Activated CD4-positive, alpha-beta T cell treated with anti-CD3 and anti-CD28 coated beads for 1 hour (primary cell): ENCODE measurements around the gene RIMS1.

Source experiments
- DNase-seq: peaks from one replicate; pipeline ENCODE4 v3.0.0-alpha.2; 2020

The RIMS1 gene

DNA sequence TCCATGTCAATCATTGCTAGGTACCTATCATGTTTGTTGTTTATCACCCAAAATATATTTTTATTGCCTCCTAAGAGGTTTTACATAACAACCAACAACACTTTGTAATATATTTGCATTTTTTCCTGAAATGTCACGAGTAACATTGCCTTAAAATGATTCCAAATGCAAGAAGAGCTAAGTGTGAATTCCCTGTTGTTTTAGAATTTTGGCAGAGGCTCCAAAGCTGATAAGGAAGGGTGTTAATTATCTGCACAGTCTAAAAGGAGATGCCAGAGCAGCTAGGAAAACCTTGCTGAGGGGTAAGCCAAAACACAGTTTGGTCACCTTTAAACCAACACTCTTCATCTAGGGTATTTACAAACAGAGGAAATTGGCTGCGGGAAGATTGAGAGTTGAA lies 533.6 kb downstream of the RIMS1 start:
- no peak for DNase-seq

DNA sequence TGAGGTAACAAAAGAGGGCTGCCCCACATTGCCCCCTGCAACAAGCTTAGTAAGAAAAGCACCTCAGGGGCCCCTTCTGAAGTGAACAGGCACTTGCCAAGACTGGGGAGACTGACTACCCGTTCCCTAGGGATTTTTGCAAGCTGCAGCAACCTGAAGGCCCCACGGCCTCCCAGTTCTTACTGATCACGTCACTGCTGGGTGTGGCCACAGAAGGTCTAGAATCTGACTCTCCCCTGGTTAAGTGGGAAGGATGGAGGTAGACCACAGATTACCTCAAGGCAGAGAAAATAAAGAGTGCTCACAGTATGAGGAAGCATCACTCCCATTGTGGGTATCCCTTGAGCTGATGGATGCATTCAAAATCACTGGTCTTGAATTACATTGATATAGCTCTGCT lies 534.1 kb downstream of the RIMS1 start:
- DNase-seq, result no peak

DNA sequence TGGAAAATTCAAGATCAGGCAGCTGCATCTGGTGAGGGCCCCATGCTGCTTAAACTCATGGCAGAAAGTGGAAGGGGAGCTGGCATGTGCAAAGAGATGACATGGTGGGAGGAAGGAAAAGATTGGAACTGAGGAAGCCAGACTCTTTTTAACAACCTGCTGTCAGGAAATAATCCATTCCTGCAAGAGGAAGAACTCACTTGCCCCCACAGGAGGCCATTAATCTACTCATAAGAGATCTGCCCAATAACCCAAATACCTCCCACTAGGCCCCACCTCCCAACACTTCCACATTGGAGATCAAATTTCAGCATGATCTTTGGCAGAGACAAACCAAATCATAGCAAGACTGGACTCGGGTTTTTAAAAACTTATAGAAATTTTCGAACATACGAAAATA lies 535.0 kb downstream of the RIMS1 start:
- DNase-seq, result no peak

DNA sequence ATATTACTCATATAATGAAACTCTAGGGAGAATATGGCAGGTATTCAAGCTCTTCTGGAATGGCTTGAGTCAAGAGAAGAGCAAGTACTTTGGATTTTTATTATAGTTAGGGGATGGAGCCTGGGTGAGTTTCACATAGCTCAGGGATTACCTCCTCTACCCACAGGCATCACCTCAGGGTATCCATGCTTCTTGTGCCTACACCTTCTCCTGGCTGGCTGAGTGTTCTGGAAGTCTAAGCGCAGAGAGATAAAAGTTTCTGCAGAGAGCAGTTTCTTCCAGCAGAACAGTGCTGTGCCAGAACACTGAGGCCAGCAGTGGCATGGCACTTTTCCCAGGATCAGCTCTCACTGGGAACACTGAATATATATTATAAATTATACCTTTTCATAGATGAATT lies 535.8 kb downstream of the RIMS1 start:
- no peak for DNase-seq

DNA sequence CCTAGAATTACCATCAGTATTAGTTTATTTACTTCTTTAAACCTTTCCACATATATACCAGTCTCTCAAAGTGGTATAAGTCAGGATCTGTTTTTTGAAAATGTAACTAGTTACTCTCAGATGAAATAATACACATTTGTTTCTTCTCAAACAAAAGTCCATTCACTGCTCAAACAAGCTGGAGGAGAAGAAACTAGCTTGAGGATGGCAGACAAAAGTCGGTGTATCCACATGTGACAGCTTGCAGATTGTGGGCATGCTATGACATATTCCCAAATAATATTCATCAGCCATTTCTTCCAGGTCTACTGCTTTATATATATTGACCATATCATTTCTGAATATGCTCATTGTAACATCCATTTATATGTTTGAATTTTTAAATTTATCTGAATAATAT lies 538.1 kb downstream of the RIMS1 start:
- no peak for DNase-seq

DNA sequence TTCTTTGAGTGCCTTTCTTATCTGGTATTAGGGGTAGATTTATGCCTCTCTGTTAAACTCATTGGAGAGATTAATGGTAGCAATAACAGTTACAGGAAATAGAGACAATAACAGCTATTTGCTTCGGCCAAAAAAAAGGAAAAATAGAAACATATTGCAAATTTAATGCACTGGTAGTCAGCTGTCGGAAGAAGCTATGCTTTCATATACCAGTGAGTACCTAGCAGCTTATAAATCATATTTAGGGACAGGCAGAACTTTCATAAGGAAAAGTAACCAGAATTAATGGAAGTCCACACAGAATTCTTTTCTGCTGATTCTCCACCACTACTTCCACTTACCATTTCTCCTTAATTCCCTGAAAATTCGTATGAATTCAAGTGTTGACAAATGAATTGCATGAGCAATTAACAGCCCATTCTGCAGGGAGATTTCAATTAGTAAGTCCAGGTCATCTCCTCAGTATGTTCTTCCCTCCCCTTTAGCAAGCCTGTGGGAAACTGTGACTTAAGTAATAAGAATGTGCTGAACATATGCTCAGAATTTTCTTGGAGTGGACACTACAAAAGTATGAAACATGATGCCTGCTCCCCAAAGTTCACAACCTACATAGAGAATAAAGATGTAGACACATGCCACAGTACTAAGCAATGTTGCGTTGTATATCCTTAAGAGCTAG lies 538.8 kb downstream of the RIMS1 start:
- DNase-seq, result no peak

DNA sequence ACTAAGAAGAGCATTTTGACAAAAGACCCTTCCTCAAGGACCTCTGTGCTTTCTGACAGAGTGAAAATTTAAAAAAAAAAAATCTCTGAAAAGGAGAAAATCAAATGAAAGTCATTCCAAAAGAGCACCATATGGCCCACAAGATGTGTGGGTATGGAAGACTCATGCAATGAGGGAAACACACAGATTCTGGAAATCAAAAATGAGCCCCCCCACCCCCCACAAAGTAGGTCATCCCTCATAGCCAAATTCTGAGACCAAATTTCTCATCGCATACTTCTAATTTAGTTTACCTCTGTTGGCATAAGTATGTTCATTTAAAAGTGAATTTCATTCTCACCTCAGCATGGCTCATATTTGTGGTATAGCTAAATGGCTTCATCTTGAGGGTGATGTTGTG lies 554.3 kb downstream of the RIMS1 start:
- DNase-seq, result no peak

DNA sequence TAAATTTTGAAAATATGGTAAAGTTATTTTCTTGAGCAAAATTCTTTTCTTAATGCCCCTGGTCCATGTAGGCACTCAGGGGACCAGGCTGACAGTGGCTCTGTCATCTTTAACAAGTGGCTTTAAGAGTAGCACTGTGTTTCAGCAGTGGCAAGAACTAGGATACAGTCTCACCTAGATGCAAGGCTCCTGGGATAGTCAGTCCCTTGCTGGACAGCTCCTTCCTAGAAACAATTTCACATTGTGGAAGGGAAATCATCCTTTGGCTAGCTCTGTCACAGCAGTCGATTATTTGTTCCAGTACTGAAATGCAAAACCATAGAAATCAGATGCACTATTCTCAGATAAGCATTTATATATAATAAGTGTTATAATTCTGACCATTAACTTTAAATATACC lies 560.1 kb downstream of the RIMS1 start:
- DNase-seq, result no peak
